ENCODE data around the gene HACD2. TPM values are rescaled to one million over a fixed set of nuclear protein-coding genes. Genes with fewer than 3 reads are reported as not detected.

Gene HACD2, protein sequence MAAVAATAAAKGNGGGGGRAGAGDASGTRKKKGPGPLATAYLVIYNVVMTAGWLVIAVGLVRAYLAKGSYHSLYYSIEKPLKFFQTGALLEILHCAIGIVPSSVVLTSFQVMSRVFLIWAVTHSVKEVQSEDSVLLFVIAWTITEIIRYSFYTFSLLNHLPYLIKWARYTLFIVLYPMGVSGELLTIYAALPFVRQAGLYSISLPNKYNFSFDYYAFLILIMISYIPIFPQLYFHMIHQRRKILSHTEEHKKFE
- 17.0 and 20.2 TPM in 2 replicates for total RNA-seq

DNA sequence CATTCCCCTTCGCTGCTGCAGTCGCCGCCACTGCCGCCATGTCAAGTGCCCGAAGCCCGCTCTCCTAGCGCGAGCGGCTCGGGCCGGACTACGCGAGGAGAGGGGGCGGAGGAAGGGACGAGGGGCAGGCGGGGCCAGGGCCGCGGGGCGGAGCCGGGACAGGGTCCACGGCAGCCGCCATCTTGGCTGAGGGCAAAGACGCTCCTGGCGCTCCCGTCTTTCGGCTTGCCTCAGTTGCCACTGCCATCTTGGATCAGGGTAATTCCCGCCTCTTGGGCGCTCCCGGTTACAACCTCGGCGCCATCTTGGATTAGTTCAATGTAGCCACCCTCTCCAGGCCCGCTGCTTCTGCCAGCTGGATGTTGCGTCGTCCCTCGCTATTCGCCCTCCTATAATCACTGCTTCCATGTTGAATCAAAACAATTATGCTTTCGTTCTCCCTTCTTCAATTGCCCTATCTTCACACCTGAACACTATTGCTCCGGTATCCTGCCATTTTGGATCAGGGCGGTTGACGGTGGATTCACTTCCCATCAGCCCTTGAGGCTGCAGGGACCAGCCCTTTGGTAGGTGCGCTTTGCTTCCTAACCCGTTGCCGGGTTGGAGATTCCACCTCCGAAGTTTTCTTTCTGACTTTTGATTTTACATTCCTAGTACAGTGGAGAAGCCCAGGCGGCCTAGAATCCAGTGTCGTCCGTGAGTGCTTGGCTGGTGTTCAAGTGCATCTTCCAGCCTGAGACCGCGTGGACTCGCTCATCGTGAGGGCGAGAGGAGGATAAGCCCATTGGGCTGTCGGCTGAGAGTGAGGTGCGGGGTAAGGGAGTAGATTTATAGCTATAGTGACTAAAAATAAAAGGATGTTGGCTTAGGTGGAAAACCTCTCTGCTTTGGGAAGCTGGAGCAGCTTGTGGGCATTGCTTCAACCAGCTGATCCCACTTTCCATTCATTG lies at the start of gene HACD2:
Gene HACD2, minus strand, starts transcription at position 66 of the 950 bp plus-strand sequence. Its CDS starts 26 bp downstream, at position 40.

DNA sequence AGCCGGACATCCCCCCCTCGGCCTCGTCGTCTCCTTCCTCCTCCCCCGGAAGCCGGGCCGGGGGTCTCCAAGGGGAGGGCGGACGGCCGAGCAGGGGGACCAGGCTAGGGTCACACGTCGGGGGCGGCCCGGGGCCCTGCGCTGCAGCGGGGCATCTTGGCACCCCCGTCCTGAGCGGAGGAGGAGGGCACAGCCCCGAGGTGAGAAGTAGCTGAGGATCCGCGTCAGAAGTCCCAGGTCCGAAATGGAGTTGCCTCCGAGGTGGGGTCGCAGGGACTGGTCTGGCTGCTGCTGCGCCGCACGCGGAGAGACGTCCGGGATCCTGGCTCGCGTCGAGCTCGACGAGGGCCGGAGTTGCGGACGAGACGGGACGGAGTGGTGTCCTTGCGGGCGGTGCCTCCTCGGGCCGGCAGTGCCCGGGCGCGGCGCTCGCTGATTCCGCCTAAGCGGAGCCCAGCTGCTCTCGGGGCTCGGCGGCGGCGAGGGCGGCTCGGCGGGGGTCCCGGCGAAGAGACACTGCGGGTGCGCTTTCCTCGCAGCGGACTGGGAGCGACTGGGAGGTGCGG lies 136.2 kb downstream of the HACD2 start, which contains the start of gene ADCY5:
Gene ADCY5, minus strand, starts transcription at position 555 of the 566 bp plus-strand sequence. Its CDS starts 545 bp downstream, at position 10.

Other genes with a start within 250 kb of the HACD2 start
- gene ADCY5, start 136.0 kb downstream of the HACD2 start, total RNA-seq, result not detected in 2 replicates

All from mammary microvascular endothelial cell (primary cell).